Measurements from ENCODE around the gene MRS2. TPM values are rescaled to one million over a fixed set of nuclear protein-coding genes. Genes with fewer than 3 reads are reported as not detected.

Gene MRS2
- total and polyA plus RNA-seq, 9 of the 15 experiments (the other 6 are each of a cell fraction or from before 2014, with no cell fraction given), result 14.6 to 57.9 (median 48.1) TPM

DNA sequence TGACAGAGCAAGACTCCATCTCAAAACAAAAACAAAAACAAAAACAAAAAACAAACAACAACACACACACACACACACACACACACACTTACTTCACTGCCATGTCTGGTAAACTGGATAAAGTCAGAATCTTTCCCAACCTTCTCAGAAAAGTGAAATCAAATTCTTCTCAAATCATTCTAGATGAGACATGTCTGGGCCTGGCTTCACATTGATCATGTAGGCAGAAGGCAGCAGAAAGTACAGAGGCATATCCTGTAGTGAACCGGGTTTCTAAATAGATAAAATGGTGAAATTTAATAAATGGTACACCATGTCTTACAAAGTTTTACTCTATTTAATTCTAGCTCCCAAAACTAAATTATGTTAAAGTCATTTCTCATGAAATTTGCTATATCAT lies 14.9 kb upstream of the MRS2 start:
- Histone ChIP-seq H3K36me3 (ENCODE audit: control insufficient read depth, insufficient read depth, low read length) (no peaks in the 10 kb centered on the region), H3K4me1 (replicated peaks in 1 of 2; ENCODE audit: control insufficient read depth in 2 of 2, insufficient read depth in 2 of 2, low read length in 2 of 2) (peaks cover 0 to 6% of the 10 kb centered on the region in 2 experiments; a peak in 1 of 5 replicates), H3K79me2 (ENCODE audit: control insufficient read depth, insufficient read depth, low read length) (no peaks in the 10 kb centered on the region), H3K4me3 (no peak overlapping the region), H3K9ac (ENCODE audit: insufficient read depth in 1 of 2, low read depth in 2 of 2, low read length in 2 of 2) (no peak overlapping the region), H3K4me2 (ENCODE audit: insufficient read depth, low read length) (no peak overlapping the region), H3K27ac (ENCODE audit: extremely low read depth, low read depth, low read length) (no peak overlapping the region), H3K9me3 (replicated peaks; ENCODE audit: control insufficient read depth, insufficient read depth, low read depth, low read length) (no peaks in the 10 kb centered on the region), H3K9me1 (ENCODE audit: control insufficient read depth, insufficient read depth, low read length) (no peaks in the 10 kb centered on the region), H4K20me1 (replicated peaks; ENCODE audit: control insufficient read depth, insufficient read depth, low read length) (no peaks in the 10 kb centered on the region), H2AFZ (ENCODE audit: low read depth, low read length) (no peak overlapping the region), H3K27me3 (ENCODE audit: control insufficient read depth in 2 of 2, insufficient read depth in 2 of 2, low read length in 2 of 2) (peaks cover 3 to 9% of the 10 kb centered on the region in 2 experiments; a peak in 1 of 5 replicates)
- 21% methylated on average over 1 of the region's 1 CpG for WGBS (ENCODE audit: insufficient coverage, low coverage, missing lambda C conversion rate)
- ATAC-seq (no peak), FAIRE-seq (no peak), DNase-seq (ENCODE audit: extremely low read depth in 1 of 4, low spot score in 3 of 4) (no peak)
- intact Hi-C loops (cut with micrococcal nuclease), result no loop called here
- in situ Hi-C loops (cut with MboI), result loop anchor here (5.0 kb wide), 1 partner anchor 106 kb away; no protein-coding TSS in a partner anchor
- TF ChIP-seq, protein P1, sequence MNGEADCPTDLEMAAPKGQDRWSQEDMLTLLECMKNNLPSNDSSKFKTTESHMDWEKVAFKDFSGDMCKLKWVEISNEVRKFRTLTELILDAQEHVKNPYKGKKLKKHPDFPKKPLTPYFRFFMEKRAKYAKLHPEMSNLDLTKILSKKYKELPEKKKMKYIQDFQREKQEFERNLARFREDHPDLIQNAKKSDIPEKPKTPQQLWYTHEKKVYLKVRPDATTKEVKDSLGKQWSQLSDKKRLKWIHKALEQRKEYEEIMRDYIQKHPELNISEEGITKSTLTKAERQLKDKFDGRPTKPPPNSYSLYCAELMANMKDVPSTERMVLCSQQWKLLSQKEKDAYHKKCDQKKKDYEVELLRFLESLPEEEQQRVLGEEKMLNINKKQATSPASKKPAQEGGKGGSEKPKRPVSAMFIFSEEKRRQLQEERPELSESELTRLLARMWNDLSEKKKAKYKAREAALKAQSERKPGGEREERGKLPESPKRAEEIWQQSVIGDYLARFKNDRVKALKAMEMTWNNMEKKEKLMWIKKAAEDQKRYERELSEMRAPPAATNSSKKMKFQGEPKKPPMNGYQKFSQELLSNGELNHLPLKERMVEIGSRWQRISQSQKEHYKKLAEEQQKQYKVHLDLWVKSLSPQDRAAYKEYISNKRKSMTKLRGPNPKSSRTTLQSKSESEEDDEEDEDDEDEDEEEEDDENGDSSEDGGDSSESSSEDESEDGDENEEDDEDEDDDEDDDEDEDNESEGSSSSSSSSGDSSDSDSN (IDR thresholded peaks at IDR 0.05; ENCODE audit: borderline replicate concordance in 1 of 2, low read depth in 2 of 2, low read length in 2 of 2), result no peak
- 0 out of 2 replicates have a peak, but pooled peaks have one; percentile 16 for TF ChIP-seq MAFG (tag; conservative IDR thresholded peaks at IDR 0.05)
- POLR2A ChIA-PET, result interaction anchor here (1.3 kb wide), 1 partner anchor 12 kb away, joined by 3 read pairs; no protein-coding TSS in a partner anchor
- no TSS peak for BruUV-seq (replicated peaks)
- CTCF ChIA-PET (ENCODE audit: low intra/inter-chr PET ratio), result interaction anchor here (0.7 kb wide), 1 partner anchor 105 kb away, joined by 3 read pairs; no protein-coding TSS in a partner anchor

DNA sequence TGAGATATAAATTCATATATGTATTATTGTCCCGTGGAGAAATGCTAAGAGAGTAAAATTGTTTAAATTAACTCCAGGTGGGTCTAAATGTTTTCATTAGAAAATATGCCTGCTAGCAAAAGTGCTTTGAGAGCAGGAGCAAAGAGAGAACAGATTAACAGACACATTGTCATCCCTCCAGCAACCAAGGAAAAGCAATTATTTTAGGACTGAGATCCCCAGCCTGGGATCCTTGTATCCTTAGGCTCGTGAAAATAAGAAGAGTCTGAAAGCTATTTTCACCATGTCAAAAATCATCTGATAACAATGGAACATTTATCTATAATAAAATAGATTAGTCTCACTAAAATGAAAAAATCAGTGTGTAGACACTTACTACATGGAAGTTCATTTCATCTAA lies 11.5 kb upstream of the MRS2 start:
- ChIA-PET CTCF (ENCODE audit: low intra/inter-chr PET ratio) (no interaction called here), POLR2A (no interaction called here)
- Histone ChIP-seq H4K20me1 (replicated peaks; ENCODE audit: control insufficient read depth, insufficient read depth, low read length) (no peaks in the 10 kb centered on the region), H3K4me3 (no peak overlapping the region), H3K27me3 (ENCODE audit: control insufficient read depth in 2 of 2, insufficient read depth in 2 of 2, low read length in 2 of 2) (peaks cover 0 to 5% of the 10 kb centered on the region in 2 experiments; a peak in 1 of 5 replicates), H3K27ac (ENCODE audit: extremely low read depth, low read depth, low read length) (no peak overlapping the region), H3K36me3 (ENCODE audit: control insufficient read depth, insufficient read depth, low read length) (no peaks in the 10 kb centered on the region), H3K9me1 (ENCODE audit: control insufficient read depth, insufficient read depth, low read length) (no peaks in the 10 kb centered on the region), H3K4me1 (replicated peaks in 1 of 2; ENCODE audit: control insufficient read depth in 2 of 2, insufficient read depth in 2 of 2, low read length in 2 of 2) (peaks cover 2 to 6% of the 10 kb centered on the region in 2 experiments; a peak in 2 of 5 replicates), H3K9me3 (replicated peaks; ENCODE audit: control insufficient read depth, insufficient read depth, low read depth, low read length) (0 out of 2 replicates have a peak, but pooled peaks cover 2% of the 10 kb centered on the region), H3K9ac (ENCODE audit: insufficient read depth in 1 of 2, low read depth in 2 of 2, low read length in 2 of 2) (no peak overlapping the region), H3K4me2 (ENCODE audit: insufficient read depth, low read length) (no peak overlapping the region), H2AFZ (ENCODE audit: low read depth, low read length) (no peak overlapping the region), H3K79me2 (ENCODE audit: control insufficient read depth, insufficient read depth, low read length) (no peaks in the 10 kb centered on the region)
- BruUV-seq (replicated peaks), result no TSS peak
- no peak for FAIRE-seq
- no peak for DNase-seq (ENCODE audit: extremely low read depth in 1 of 4, low spot score in 3 of 4)
- in situ Hi-C loops (cut with MboI) (no loop called here), intact Hi-C loops (cut with micrococcal nuclease) (no loop called here)
- 0% methylated on average over 2 of the region's 2 CpGs for WGBS (ENCODE audit: insufficient coverage, low coverage, missing lambda C conversion rate)
- ATAC-seq, result no peak
- TF ChIP-seq ZFP36 (IDR thresholded peaks at IDR 0.05; ENCODE audit: low read depth, low read length, partially characterized antibody) (no peak), ATF3 (IDR thresholded peaks at IDR 0.05) (no peak), ATF3 (CRISPR knock-in tag; conservative IDR thresholded peaks at IDR 0.05) (no peak), RFX7 (CRISPR knock-in tag; IDR thresholded peaks at IDR 0.05) (no peak), RAD21 (CRISPR knock-in tag; conservative IDR thresholded peaks at IDR 0.05 in 1 of 2, IDR thresholded peaks at IDR 0.05 in 1 of 2) (no peak), NFE2 (IDR thresholded peaks at IDR 0.05; ENCODE audit: low read depth) (no peak), CBX3 (IDR thresholded peaks at IDR 0.05; ENCODE audit: borderline replicate concordance in 1 of 2, low read length in 2 of 2) (no peak)
- TF ChIP-seq, protein P2, sequence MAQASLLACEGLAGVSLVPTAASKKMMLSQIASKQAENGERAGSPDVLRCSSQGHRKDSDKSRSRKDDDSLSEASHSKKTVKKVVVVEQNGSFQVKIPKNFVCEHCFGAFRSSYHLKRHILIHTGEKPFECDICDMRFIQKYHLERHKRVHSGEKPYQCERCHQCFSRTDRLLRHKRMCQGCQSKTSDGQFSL (CRISPR knock-in tag; IDR thresholded peaks at IDR 0.05), result no peak
- TF ChIP-seq, protein P2 (tag; IDR thresholded peaks at IDR 0.05), result no peak

Measured in K562 (cell line).